ENCODE data around the gene CCR6. TPM values are rescaled to one million over a fixed set of nuclear protein-coding genes. Genes with fewer than 3 reads are reported as not detected.

CCR6 gene
- total RNA-seq, 6 experiments from 2014 or later, result not detected

GRCh38 chr6:167125855-167126349 is 3.0 kb downstream of the CCR6 start:
- DNase-seq, result no peak
- no peaks in the 10 kb centered on the region for H3K4me1 Mint-ChIP-seq (ENCODE audit: low read depth)
- H3K36me3 Mint-ChIP-seq (ENCODE audit: low read depth), result no peaks in the 10 kb centered on the region; the same call in 1 of the 2 replicates
- H3K4me3 Mint-ChIP-seq, result no peak overlapping the region
- no peaks in the 10 kb centered on the region for H3K27me3 Mint-ChIP-seq (ENCODE audit: insufficient read depth)
- no peak for TF ChIP-seq CTCF (IDR thresholded peaks at IDR 0.05)
- H3K9me3 Mint-ChIP-seq, result peaks cover 23% of the 10 kb centered on the region
- no peak overlapping the region for H3K27ac Mint-ChIP-seq

DNA sequence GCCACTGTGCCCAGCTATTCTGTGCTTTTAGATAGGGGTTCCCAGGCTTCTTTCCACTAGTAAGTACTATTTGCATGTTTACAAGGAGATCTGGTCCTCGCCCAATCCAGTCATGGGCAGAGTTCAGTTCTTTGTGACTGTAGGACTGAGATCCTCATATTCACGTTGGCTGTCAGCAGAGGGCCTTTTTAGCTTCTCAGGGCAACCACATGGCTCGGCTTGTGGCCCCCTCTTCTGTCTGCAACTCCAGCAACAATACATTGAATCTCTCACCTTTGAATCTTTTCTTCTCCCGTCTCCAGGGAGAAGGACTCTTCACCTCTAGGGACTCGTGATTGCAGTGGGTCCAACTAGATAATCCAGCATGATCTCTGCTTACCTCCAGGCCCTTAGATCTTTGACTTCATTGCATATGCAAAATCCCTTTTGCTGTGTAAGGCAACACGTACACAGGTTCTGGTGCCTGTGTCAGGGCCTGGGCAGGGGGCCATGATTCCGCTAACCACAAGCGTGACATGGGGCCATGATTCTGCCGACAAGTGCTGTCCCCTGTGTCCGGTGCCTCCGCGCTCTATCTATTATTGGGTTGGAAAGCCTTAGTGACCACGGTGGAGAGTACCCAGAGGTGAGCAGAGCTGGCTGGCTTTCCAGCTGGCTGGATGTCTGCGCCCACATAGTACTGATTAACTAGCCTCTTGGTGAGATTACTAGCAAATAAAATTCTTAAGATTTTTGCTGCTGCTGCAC is 5.1 kb downstream of the CCR6 start:
- H3K4me1 Mint-ChIP-seq (ENCODE audit: low read depth), result no peaks in the 10 kb centered on the region
- no peaks in the 10 kb centered on the region for H3K36me3 Mint-ChIP-seq (ENCODE audit: low read depth)
- no peak for DNase-seq
- TF ChIP-seq CTCF (IDR thresholded peaks at IDR 0.05), result no peak
- H3K4me3 Mint-ChIP-seq, result no peak overlapping the region
- H3K9me3 Mint-ChIP-seq, result peaks cover 15% of the 10 kb centered on the region
- no peaks in the 10 kb centered on the region for H3K27me3 Mint-ChIP-seq (ENCODE audit: insufficient read depth)
- no peak overlapping the region for H3K27ac Mint-ChIP-seq

- Mint-ChIP-seq H3K27me3 (ENCODE audit: insufficient read depth) (no peaks in the 10 kb centered on the region), H3K9me3 (peaks cover 13% of the 10 kb centered on the region), H3K4me3 (no peak overlapping the region), H3K36me3 (ENCODE audit: low read depth) (no peaks in the 10 kb centered on the region), H3K27ac (no peak overlapping the region), H3K4me1 (ENCODE audit: low read depth) (no peaks in the 10 kb centered on the region)
- DNase-seq, result no peak
- no peak for TF ChIP-seq CTCF (IDR thresholded peaks at IDR 0.05)
These were observed 6.3 kb downstream of the CCR6 start for GRCh38 chr6:167129159-167129558.

DNA sequence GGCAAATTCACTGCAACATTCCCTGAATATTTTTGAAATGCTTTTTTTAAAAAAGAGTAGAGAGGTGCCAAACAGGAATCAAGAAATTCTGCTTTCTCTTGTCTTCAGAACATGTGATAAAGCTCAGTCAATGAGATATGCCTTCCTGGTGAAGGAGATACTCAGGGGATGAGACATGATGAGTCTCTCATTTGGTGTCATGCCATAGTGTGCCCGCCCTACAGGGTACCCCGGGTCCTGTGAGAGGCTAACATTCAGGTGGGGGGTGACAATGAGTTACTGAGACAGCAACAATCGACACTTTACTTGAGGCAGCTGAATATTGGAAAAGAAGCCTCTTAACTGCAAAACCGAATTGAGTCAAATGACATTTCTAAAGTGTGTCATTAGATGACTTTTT is 6.7 kb downstream of the CCR6 start:
- H3K9me3 Mint-ChIP-seq, result peaks cover 17% of the 10 kb centered on the region
- no peak overlapping the region for H3K4me3 Mint-ChIP-seq
- no peaks in the 10 kb centered on the region for H3K36me3 Mint-ChIP-seq (ENCODE audit: low read depth)
- no peaks in the 10 kb centered on the region for H3K4me1 Mint-ChIP-seq (ENCODE audit: low read depth)
- no peak for DNase-seq
- H3K27ac Mint-ChIP-seq, result no peak overlapping the region
- H3K27me3 Mint-ChIP-seq (ENCODE audit: insufficient read depth), result peaks cover 2% of the 10 kb centered on the region; the same call in 1 of the 2 replicates
- no peak for TF ChIP-seq CTCF (IDR thresholded peaks at IDR 0.05)

DNA sequence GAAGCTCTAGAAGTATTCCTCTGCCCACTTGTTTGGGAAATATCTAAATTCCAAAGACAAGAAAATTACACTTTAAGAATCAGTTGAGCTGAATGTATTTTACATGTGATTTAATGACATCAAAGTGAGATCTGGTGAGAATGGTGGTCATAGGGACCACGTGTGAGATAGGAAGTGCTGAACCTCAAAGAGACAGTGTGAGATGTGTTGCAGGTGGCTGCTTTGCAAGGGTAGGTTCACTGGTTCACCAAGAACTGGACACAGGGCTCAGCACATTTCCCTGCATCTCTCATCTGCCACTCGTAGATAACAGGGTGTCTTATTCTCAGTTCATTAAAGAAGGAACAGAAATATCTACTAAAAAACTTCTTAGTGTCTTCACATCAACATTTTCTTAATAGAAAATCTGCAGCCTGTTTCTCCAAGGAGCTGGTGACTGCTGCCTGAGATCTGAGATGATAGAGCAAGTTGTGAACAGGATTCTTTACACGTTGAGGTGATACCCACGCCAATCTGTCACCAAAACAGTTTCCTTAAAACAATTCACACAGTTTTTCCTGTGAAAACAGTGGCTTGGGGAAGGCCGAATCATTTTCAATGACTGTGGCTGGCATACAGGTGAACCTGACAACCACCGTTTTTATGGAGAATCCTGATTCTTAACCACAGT is 7.2 kb downstream of the CCR6 start:
- Mint-ChIP-seq H3K36me3 (ENCODE audit: low read depth) (no peaks in the 10 kb centered on the region), H3K27ac (no peak overlapping the region), H3K4me1 (ENCODE audit: low read depth) (no peaks in the 10 kb centered on the region)

More for the DNA sequence above, 7.2 kb downstream of the CCR6 start:
- DNase-seq, result no peak
- no peak overlapping the region for H3K4me3 Mint-ChIP-seq
- H3K9me3 Mint-ChIP-seq, result peaks cover 19% of the 10 kb centered on the region
- no peak for TF ChIP-seq CTCF (IDR thresholded peaks at IDR 0.05)
- H3K27me3 Mint-ChIP-seq (ENCODE audit: insufficient read depth), result peaks cover 2% of the 10 kb centered on the region; the same call in 1 of the 2 replicates

All from HFFc6 (cell line).